Chondrocyte (in vitro differentiated cells): Measurements from ENCODE around the gene PAPOLG. TPM values are rescaled to one million over a fixed set of nuclear protein-coding genes. Genes with fewer than 3 reads are reported as not detected.

Experiments used
- DNase-seq: peaks from one replicate; pipeline ENCODE4 v3.0.0; 2021; ENCODE audit warnings: mixed read lengths, low spot score
- H3K27ac Mint-ChIP-seq: one replicate; pipeline ENCODE4 v1.8.0; 2021; ENCODE audit warnings: mild to moderate bottlenecking, moderate library complexity, mixed read lengths; ENCODE audit not compliant: unreplicated experiment
- H3K27me3 Mint-ChIP-seq: 2 replicates; pipeline ENCODE4 v1.8.0; 2021; ENCODE audit warnings: low read depth, mixed read lengths
- H3K36me3 Mint-ChIP-seq: 2 replicates; pipeline ENCODE4 v1.8.0; 2021; ENCODE audit warnings: low read depth, mixed read lengths
- H3K4me1 Mint-ChIP-seq: 2 replicates; pipeline ENCODE4 v1.8.0; 2021; ENCODE audit warnings: low read depth, mild to moderate bottlenecking, mixed read lengths
- H3K4me3 Mint-ChIP-seq: one replicate; pipeline ENCODE4 v1.8.0; 2021; ENCODE audit warnings: mild to moderate bottlenecking, moderate library complexity, mixed read lengths; ENCODE audit not compliant: unreplicated experiment
- H3K9me3 Mint-ChIP-seq: 2 replicates; pipeline ENCODE4 v1.8.0; 2021; ENCODE audit warnings: low read depth, mixed read lengths
- total RNA-seq: library from RNA; stranded (reverse); gene quantifications from 3 replicates; pipeline ENCODE4 v1.2.1, GENCODE V29; 2021
- TF ChIP-seq, protein P1 (sequence below): fragments of 200-600 bp; sonication (generic); IDR thresholded peaks from 2 replicates; pipeline ENCODE4 v1.5.0; 2021; ENCODE audit warnings: antibody characterized with exemption, mild to moderate bottlenecking, moderate library complexity

PAPOLG gene
- total RNA-seq, 1 donor from 2014 or later = 10.0 TPM

DNA sequence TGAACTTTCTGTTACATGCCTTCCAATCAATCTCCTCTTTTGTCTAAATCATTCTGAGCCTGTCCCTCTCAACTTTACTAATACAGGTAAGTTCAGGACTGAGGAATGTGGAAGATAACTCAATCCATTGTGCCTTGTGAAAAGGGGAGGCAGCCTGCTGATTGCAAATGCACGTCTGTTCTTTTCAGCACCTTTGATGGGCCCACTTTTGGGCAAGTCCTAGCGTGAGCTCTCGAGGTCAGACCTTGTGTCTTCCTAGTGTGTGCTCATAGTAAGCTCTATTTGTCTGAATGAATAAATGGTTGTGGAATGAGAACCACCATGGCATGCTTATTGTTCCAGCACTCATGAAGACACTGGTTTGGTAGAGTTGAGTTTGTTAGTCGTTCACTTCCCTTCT is 74.9 kb downstream of the PAPOLG start:
- Mint-ChIP-seq H3K27me3 (peaks cover 32% of the 10 kb centered on the region), H3K36me3 (peaks cover 4% of the 10 kb centered on the region), H3K27ac (no peak overlapping the region), H3K9me3 (no peaks in the 10 kb centered on the region), H3K4me3 (no peak overlapping the region), H3K4me1 (no peaks in the 10 kb centered on the region)
- TF ChIP-seq, protein P1, sequence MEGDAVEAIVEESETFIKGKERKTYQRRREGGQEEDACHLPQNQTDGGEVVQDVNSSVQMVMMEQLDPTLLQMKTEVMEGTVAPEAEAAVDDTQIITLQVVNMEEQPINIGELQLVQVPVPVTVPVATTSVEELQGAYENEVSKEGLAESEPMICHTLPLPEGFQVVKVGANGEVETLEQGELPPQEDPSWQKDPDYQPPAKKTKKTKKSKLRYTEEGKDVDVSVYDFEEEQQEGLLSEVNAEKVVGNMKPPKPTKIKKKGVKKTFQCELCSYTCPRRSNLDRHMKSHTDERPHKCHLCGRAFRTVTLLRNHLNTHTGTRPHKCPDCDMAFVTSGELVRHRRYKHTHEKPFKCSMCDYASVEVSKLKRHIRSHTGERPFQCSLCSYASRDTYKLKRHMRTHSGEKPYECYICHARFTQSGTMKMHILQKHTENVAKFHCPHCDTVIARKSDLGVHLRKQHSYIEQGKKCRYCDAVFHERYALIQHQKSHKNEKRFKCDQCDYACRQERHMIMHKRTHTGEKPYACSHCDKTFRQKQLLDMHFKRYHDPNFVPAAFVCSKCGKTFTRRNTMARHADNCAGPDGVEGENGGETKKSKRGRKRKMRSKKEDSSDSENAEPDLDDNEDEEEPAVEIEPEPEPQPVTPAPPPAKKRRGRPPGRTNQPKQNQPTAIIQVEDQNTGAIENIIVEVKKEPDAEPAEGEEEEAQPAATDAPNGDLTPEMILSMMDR = no peak
- no peak for DNase-seq

DNA sequence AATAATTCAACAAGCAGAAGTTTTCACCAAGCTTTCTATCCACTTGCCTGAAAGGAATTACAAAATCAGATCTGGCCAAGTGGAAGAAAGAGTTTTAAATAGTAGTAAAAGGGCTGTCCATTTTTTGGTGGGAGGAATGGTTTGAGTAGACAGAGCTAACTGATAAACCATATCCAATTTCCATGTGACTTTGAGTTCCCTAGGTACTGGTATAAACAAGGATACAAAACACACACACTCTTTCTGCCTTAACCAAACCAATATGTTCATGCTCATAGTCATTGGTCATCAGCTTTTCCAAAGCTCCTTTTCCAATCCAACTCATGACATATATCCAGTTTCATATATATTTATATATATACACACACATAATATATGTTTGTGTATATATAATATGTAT is 75.9 kb downstream of the PAPOLG start:
- Mint-ChIP-seq H3K27ac (no peak overlapping the region), H3K9me3 (no peaks in the 10 kb centered on the region), H3K27me3 (peaks cover 35% of the 10 kb centered on the region), H3K4me1 (no peaks in the 10 kb centered on the region), H3K4me3 (no peak overlapping the region), H3K36me3 (peaks cover 4% of the 10 kb centered on the region)
- DNase-seq = no peak
- TF ChIP-seq, protein P1 = no peak

DNA sequence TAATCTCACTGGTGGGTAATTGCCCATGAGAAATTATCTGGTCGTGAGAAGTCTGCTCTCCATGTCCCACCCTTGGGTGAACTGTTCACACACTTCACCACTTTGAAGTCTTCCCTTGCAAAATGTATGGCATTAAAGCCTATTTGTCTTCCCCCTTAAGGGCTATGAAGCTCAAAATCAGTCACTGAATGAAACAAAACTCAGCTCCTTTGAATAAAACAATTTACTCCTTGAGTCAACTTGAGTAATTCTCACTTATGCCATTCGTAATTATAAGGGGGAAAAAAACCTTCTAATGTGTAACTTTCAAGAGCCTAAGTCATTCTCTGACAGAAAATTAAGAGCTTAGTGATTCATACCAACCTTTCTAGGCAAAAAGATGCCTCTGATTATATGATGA is 76.6 kb downstream of the PAPOLG start:
- TF ChIP-seq, protein P1 = no peak
- no peaks in the 10 kb centered on the region for H3K9me3 Mint-ChIP-seq
- H3K4me1 Mint-ChIP-seq = no peaks in the 10 kb centered on the region
- DNase-seq = no peak
- no peak overlapping the region for H3K4me3 Mint-ChIP-seq
- H3K27me3 Mint-ChIP-seq = peaks cover 37% of the 10 kb centered on the region
- H3K27ac Mint-ChIP-seq = no peak overlapping the region
- H3K36me3 Mint-ChIP-seq = peaks cover 4% of the 10 kb centered on the region

DNA sequence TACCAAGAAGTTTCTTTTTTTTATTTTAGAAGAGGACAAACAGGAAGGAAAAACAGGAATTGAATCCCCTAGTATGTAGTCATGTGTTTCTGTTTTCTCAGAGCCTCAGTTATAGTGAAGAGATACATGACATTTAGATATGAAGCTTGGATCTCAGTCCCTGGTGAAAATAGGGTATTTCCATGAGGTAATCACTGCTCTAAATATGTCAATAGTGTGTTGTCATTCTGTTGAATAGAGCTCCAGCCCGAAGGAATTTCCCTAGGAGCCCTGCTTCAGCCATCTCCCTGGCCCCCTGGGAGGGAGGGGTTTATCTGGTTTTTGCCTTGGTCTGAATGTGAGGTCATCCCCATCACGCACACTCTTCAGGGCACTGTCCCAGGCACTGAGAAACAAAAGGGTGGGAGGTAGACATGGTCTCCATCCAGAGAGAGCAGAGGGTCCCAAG is 78.2 kb downstream of the PAPOLG start:
- Mint-ChIP-seq H3K36me3 (peaks cover 4% of the 10 kb centered on the region), H3K27me3 (peaks cover 37% of the 10 kb centered on the region), H3K4me3 (no peak overlapping the region), H3K9me3 (no peaks in the 10 kb centered on the region), H3K27ac (no peak overlapping the region), H3K4me1 (no peaks in the 10 kb centered on the region)
- TF ChIP-seq, protein P1 = no peak
- DNase-seq = no peak

DNA sequence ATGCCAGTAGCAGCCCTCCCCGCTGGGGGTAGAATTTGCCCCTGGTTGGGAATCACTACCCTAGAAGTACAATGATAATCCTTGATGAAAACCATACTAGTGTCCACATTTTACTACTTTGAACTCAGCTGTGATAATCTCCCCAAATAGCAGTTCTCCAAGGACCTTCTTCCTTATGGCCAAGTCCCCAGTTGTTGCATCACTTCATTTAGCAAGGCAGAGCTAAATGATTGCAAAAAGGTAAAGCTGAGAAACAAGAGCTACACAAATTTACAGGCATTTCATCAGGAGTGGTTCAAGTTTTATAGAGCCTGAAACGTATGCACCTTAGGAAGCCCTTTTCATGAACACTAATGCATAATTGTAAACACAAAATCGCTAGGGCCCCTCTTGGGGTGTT is 80.4 kb downstream of the PAPOLG start:
- H3K27me3 Mint-ChIP-seq = peaks cover 30% of the 10 kb centered on the region

More for the DNA sequence above, 80.4 kb downstream of the PAPOLG start:
- no peak overlapping the region for H3K4me3 Mint-ChIP-seq
- H3K9me3 Mint-ChIP-seq = no peaks in the 10 kb centered on the region
- TF ChIP-seq, protein P1 = no peak
- no peak overlapping the region for H3K27ac Mint-ChIP-seq
- DNase-seq = no peak
- peaks cover 2% of the 10 kb centered on the region for H3K36me3 Mint-ChIP-seq
- no peaks in the 10 kb centered on the region for H3K4me1 Mint-ChIP-seq
